ENCODE measurements around the gene SOCS6. TPM values are rescaled to one million over a fixed set of nuclear protein-coding genes. Genes with fewer than 3 reads are reported as not detected.

SOCS6 gene
- total and polyA plus RNA-seq, 4 donors, result 5.5 to 30.1 (median 8.7) TPM

DNA sequence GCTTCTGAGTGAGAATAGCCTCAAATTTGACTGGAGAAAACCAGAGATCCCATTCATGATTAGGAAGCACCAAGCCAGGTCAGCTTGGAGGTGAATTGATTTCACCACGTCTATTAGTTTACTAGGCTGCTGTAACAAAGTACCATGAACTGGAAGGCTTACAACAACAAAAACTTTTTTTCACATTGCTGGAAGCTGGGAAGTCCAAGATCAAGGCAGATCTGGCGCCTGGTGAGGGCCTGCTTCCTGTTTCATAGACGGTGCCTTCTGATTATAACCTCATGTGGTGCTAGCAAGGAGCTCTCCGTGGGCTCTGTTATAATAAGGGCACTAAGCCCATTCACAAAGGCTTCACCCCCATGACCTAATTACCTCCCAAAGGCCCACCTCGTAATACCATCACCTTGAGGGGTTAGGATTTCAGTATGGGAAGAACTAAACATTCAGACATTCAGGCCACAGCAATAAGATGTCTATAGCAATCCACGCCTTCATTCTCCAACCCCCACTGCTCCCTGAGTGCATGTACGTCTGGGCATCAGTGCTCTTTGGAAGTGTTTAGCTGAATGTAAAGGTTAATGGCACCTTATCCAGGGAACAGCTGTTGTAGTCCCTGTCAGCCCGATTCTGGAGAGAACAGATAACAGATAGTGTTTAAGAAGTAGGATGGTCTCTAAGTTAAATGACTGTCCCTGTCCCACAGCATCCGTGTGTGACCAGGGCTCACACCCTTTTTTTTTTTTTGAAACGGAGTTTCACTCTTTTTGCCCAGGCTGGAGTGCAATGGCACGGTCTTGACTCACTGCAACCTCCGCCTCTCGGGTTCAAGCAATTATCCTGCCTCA is 89.2 kb downstream of the SOCS6 start (continued):
- TF ChIP-seq, protein P1, sequence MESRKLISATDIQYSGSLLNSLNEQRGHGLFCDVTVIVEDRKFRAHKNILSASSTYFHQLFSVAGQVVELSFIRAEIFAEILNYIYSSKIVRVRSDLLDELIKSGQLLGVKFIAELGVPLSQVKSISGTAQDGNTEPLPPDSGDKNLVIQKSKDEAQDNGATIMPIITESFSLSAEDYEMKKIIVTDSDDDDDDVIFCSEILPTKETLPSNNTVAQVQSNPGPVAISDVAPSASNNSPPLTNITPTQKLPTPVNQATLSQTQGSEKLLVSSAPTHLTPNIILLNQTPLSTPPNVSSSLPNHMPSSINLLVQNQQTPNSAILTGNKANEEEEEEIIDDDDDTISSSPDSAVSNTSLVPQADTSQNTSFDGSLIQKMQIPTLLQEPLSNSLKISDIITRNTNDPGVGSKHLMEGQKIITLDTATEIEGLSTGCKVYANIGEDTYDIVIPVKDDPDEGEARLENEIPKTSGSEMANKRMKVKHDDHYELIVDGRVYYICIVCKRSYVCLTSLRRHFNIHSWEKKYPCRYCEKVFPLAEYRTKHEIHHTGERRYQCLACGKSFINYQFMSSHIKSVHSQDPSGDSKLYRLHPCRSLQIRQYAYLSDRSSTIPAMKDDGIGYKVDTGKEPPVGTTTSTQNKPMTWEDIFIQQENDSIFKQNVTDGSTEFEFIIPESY (IDR thresholded peaks at IDR 0.05), result no peak
- TF ChIP-seq FOXA2 (IDR thresholded peaks at IDR 0.05) (no peak), EGR1 (IDR thresholded peaks at IDR 0.05; ENCODE audit: low read depth in 2 of 2) (no peak), SP1 (IDR thresholded peaks at IDR 0.05) (peak; percentile 78), YY1 (IDR thresholded peaks at IDR 0.05) (no peak)
- TF ChIP-seq, protein P2, sequence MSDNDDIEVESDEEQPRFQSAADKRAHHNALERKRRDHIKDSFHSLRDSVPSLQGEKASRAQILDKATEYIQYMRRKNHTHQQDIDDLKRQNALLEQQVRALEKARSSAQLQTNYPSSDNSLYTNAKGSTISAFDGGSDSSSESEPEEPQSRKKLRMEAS (IDR thresholded peaks at IDR 0.05), result no peak

Other genes with a start within 250 kb of the SOCS6 start
- gene RTTN, start 83.4 kb upstream of the SOCS6 start, total RNA-seq, result 10 to 100 TPM; 13.3 to 14.3 TPM
- gene RTTN, start 83.4 kb upstream of the SOCS6 start, polyA plus RNA-seq, result 1 to 10 TPM; 1.1 to 4.4 TPM

Data from liver (tissue), 5 donors.